NCI-H69 (cell line): Measurements from ENCODE around the gene SALL3.
A peak's percentile ranks its signal among the peaks of the same experiment; 100 is the strongest.

ENCODE experiments used
- DNase-seq: peaks from one replicate; lab custom pipeline; 2025; lab: John Stamatoyannopoulos, UW

SALL3 gene

GRCh38 chr18:78980777-78981380, 1.3 kb downstream of the SALL3 start:
- peak; percentile 48 for DNase-seq

- DNase-seq = peak; percentile 33
Observed at GRCh38 chr18:78981394-78981831, 1.8 kb downstream of the SALL3 start.

GRCh38 chr18:78981989-78982620, 2.5 kb downstream of the SALL3 start:
- peak; percentile 38 for DNase-seq

GRCh38 chr18:78983512-78983911, 3.9 kb downstream of the SALL3 start:
- no peak for DNase-seq

GRCh38 chr18:78984941-78985784, 5.5 kb downstream of the SALL3 start:
- DNase-seq = peak; percentile 78

- DNase-seq = peak; percentile 94
Observed at GRCh38 chr18:78986018-78986481, 6.4 kb downstream of the SALL3 start.

- DNase-seq = no peak
Observed at GRCh38 chr18:78991446-78991845, 11.8 kb downstream of the SALL3 start.

GRCh38 chr18:78992041-78993011, 12.7 kb downstream of the SALL3 start:
- DNase-seq = no peak

- DNase-seq = no peak
Observed at GRCh38 chr18:78993014-78993926, 13.7 kb downstream of the SALL3 start.

GRCh38 chr18:78994000-78994399, 14.4 kb downstream of the SALL3 start:
- no peak for DNase-seq

- DNase-seq = no peak
Observed at GRCh38 chr18:78994531-78994930, 14.9 kb downstream of the SALL3 start.

GRCh38 chr18:78994977-78995582, 15.5 kb downstream of the SALL3 start:
- no peak for DNase-seq

- no peak for DNase-seq
Observed at GRCh38 chr18:78995740-78996395, 16.2 kb downstream of the SALL3 start.

GRCh38 chr18:78996741-78997490, 17.3 kb downstream of the SALL3 start:
- DNase-seq = no peak

GRCh38 chr18:78998371-78999071, 18.9 kb downstream of the SALL3 start:
- DNase-seq = no peak

- no peak for DNase-seq
Observed at GRCh38 chr18:78999939-79000338, 20.3 kb downstream of the SALL3 start.

- no peak for DNase-seq
Observed at GRCh38 chr18:79000997-79001396, 21.4 kb downstream of the SALL3 start.

GRCh38 chr18:79005653-79006052, 26.0 kb downstream of the SALL3 start:
- DNase-seq = no peak
